HepG2 (cell line): Measurements from ENCODE around the gene HERPUD2. TPM values are rescaled to one million over a fixed set of nuclear protein-coding genes. Genes with fewer than 3 reads are reported as not detected.

ENCODE experiments used
- ATAC-seq: fragments of 200-7000 bp; cut with Tn5 transposase; 3 replicates; pipeline ENCODE4 v1.9.1; 2020; ENCODE audit warnings: mild to moderate bottlenecking, moderate library complexity
- BruUV-seq: library from RNA; stranded (reverse); fragments of 400-500 nt; replicated peaks from 2 replicates; lab custom pipeline; 2021; lab: Mats Ljungman, UMichigan
- CTCF ChIA-PET: fragments of 300-600 bp; formaldehyde crosslinking; extraction: SDS; loops from one replicate; lab custom pipeline; 2021; ENCODE audit warnings: low total read pairs, inconsistent platforms, low intra/inter-chr PET ratio; lab: Yijun Ruan, JAX
- POLR2A ChIA-PET: fragments of 350-600 bp; sonication (Branson Sonifier 250); formaldehyde crosslinking; loops from one replicate; lab custom pipeline; 2020; ENCODE audit warnings: antibody characterized with exemption, inconsistent platforms; lab: Yijun Ruan, JAX
- DNase-seq: peaks from one replicate; pipeline ENCODE4 v3.0.0-alpha.2; 2015; ENCODE audit warnings: low spot score
- FAIRE-seq: peaks from 3 replicates; lab custom pipeline; 2011; peaks lifted over from hg19 to GRCh38; lab: Jason Lieb, UNC
- H2AFZ ChIP-seq: one replicate; pipeline ENCODE4 v1.6.1; 2011; ENCODE audit warnings: low read length, inconsistent platforms
- H3K27ac ChIP-seq: fragments of 300-600 bp; 3 replicates; pipeline ENCODE4 v1.8.0; 2011; ENCODE audit warnings: mixed run types, mild to moderate bottlenecking, mixed read lengths, low read length, inconsistent platforms; ENCODE audit not compliant: insufficient read depth; ENCODE audit errors: extremely low read length
- H3K27me3 ChIP-seq, 2 experiments: fragments of 200-600 bp in 1 of 2; 2 replicates in 1 of 2; 3 replicates in 1 of 2; pipeline versions ENCODE4 v1.6.0 to v1.8.0; 2011; ENCODE audit warnings: low read length in 2 of 2, mild to moderate bottlenecking in 2 of 2, moderate library complexity in 2 of 2, inconsistent platforms in 1 of 2; ENCODE audit not compliant: insufficient read depth in 2 of 2, control insufficient read depth in 1 of 2
- H3K36me3 ChIP-seq, 2 experiments: fragments of 200-600 bp in 1 of 2; replicated peaks in 1 of 2; 2 replicates in 1 of 2; 3 replicates in 1 of 2; pipeline versions ENCODE4 v1.5.1 to v1.8.0; 2011; ENCODE audit warnings: low read length in 2 of 2, inconsistent platforms in 1 of 2; ENCODE audit not compliant: insufficient read depth in 2 of 2, control insufficient read depth in 1 of 2
- H3K4me1 ChIP-seq: 2 replicates; pipeline ENCODE4 v1.5.1; 2012; ENCODE audit warnings: low read length, inconsistent platforms; ENCODE audit not compliant: insufficient read depth
- H3K4me2 ChIP-seq: 2 replicates; pipeline ENCODE4 v1.6.0; 2011; ENCODE audit warnings: low read depth, low read length, inconsistent platforms
- H3K4me3 ChIP-seq, 3 experiments: fragments of 200-600 bp in 1 of 3; sonication (generic), shearing (Covaris generic) in 1 of 3; replicated peaks in 1 of 3; 2 replicates each; pipeline ENCODE4 v1.5.1; 2011 to 2016; ENCODE audit warnings: low read length in 3 of 3, inconsistent platforms in 2 of 3, low read depth in 2 of 3, mild to moderate bottlenecking in 2 of 3, control low read depth in 1 of 3, mixed read lengths in 1 of 3; ENCODE audit not compliant: insufficient read depth in 1 of 3
- H3K79me2 ChIP-seq: one replicate; pipeline ENCODE4 v1.6.1; 2011; ENCODE audit warnings: low read length, inconsistent platforms; ENCODE audit not compliant: insufficient read depth
- H3K9ac ChIP-seq: 2 replicates; pipeline ENCODE4 v1.6.0; 2011; ENCODE audit warnings: mild to moderate bottlenecking, low read depth, low read length, inconsistent platforms; ENCODE audit not compliant: insufficient read depth
- H3K9me3 ChIP-seq: 2 replicates; pipeline ENCODE4 v1.5.1; 2012; ENCODE audit warnings: mild to moderate bottlenecking, low read length
- H4K20me1 ChIP-seq: 2 replicates; pipeline ENCODE4 v1.6.0; 2011; ENCODE audit warnings: inconsistent platforms, mild to moderate bottlenecking, low read length, moderate library complexity; ENCODE audit not compliant: insufficient read depth
- CBX1 ChIP-seq: IDR thresholded peaks from one replicate; pipeline ENCODE4 v1.6.1; 2016; ENCODE audit warnings: antibody characterized with exemption, low read depth
- GLI4 ChIP-seq: sonication (generic); formaldehyde crosslinking; IDR thresholded peaks from 2 replicates; pipeline ENCODE4 v1.5.1; 2020; ENCODE audit warnings: missing genetic modification reagents, mild to moderate bottlenecking, moderate library complexity, borderline replicate concordance
- KLF9 ChIP-seq: IDR thresholded peaks from 2 replicates; pipeline ENCODE4 v1.6.1; 2016; ENCODE audit warnings: low read depth
- RAD51 ChIP-seq: fragments of 450-650 bp; IDR thresholded peaks from 2 replicates; pipeline ENCODE4 v1.6.1; 2016; ENCODE audit warnings: borderline replicate concordance
- ZFP1 ChIP-seq: IDR thresholded peaks from 2 replicates; pipeline ENCODE4 v1.6.1; 2016
- ZNF703 ChIP-seq: sonication (generic); formaldehyde crosslinking; IDR thresholded peaks from 2 replicates; pipeline ENCODE4 v1.5.1; 2020; ENCODE audit warnings: missing genetic modification reagents, mild to moderate bottlenecking, moderate library complexity, borderline replicate concordance
- WGBS: methylation state at CpG from one replicate; pipeline ENCODE4 v1.1.6; 2017; ENCODE audit warnings: low lambda C conversion rate; 5-methylcytosine and 5-hydroxymethylcytosine counted together
- in situ Hi-C: cut with HindIII; loops from 2 replicates; pipeline ENCODE4 v1.10.0; 2017; ENCODE audit warnings: low pct_unique_long_range_greater_than_20kb; ENCODE audit not compliant: extremely low pct_ligation_motif_present
- intact Hi-C: fragments of 100-400 bp; cut with micrococcal nuclease; formaldehyde crosslinking; loops from one replicate; pipeline ENCODE4 v1.10.0; 2022; ENCODE audit not compliant: unreplicated experiment
- polyA plus RNA-seq, 8 experiments: library from polyadenylated mRNA; depleted of rRNA in 3 of 8; stranded (reverse) in 7 of 8; unstranded in 1 of 8; fragments of >200 nt; fragmentation: Illumina TruSeq in 4 of 8; extraction: Trizol in 4 of 8; gene quantifications; 2 replicates each; pipeline versions ENCODE4 v1.2.1 to v1.2.3, GENCODE V29; 2011 to 2016; ENCODE audit warnings: low read depth in 4 of 8, missing spikeins in 1 of 8, mixed read lengths in 1 of 8; ENCODE audit not compliant: insufficient read depth in 1 of 8
- total RNA-seq, 5 experiments: library from RNA; depleted of rRNA; stranded (reverse); fragments of >200 nt; fragmentation: Illumina TruSeq; extraction: Trizol; gene quantifications; 2 replicates each; pipeline ENCODE4 v1.2.3, GENCODE V29; 2016; ENCODE audit warnings: low read depth in 1 of 5
- TF ChIP-seq, protein P1 (sequence below): sonication (generic); formaldehyde crosslinking; IDR thresholded peaks from 2 replicates; pipeline ENCODE4 v1.5.0; 2020; ENCODE audit warnings: missing genetic modification reagents
- TF ChIP-seq, protein P2 (sequence below), 2 experiments: fragments of 450-650 bp in 1 of 2; sonication (generic) in 1 of 2; formaldehyde crosslinking in 1 of 2; IDR thresholded peaks; 2 replicates each; pipeline versions ENCODE4 v1.6.1 to v1.8.0; 2016 to 2022; ENCODE audit warnings: antibody characterized with exemption in 1 of 2, mild to moderate bottlenecking in 1 of 2, missing genetic modification reagents in 1 of 2
- TF ChIP-seq, protein P3 (sequence below): sonication (generic); formaldehyde crosslinking; IDR thresholded peaks from 2 replicates; pipeline ENCODE4 v1.5.0; 2020; ENCODE audit warnings: mild to moderate bottlenecking, missing genetic modification reagents

HERPUD2 gene
- total and polyA plus RNA-seq, 2 of the 13 experiments (the other 11 are each of a cell fraction or from before 2014, with no cell fraction given) = 10.7 to 38.6 TPM

DNA sequence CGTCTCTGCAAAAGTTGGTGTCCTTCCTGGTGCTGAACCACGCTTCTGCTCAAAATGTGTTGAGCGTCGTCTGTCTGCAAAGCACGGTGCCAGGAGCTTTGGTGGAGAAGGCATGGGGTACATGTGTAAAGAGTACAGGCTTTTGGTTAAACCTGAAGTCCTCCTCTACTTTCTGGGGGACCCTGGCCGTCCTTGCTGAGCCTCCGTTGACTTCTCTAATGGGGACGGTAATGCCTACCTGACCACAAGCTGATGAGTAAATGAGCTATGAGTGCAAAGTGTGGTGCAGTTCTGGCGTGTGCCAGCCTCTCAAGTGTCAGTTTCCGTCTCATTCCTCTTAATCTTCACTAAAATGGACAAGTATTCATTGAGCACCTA, 527 bp upstream of the HERPUD2 start:
- peaks cover 54% of the 10 kb centered on the region for H3K4me1 ChIP-seq
- intact Hi-C loops = loop anchor here (2.0 to 10.0 kb wide), 2 partner anchors 49 to 941 kb away; no protein-coding TSS in a partner anchor
- no peaks in the 10 kb centered on the region for H3K9me3 ChIP-seq
- BruUV-seq = no TSS peak
- H3K27me3 ChIP-seq = no peaks in the 10 kb centered on the region; a peak in 1 of 5 replicates
- peak overlapping the region; percentile 44 for H2AFZ ChIP-seq
- DNase-seq (no peak), ATAC-seq (no peak), FAIRE-seq (no peak)
- CTCF ChIA-PET = no interaction called here
- H3K79me2 ChIP-seq = peaks cover 36% of the 10 kb centered on the region
- POLR2A ChIA-PET = interaction anchor here (1.3 to 6.0 kb wide), 2 partner anchors 17 to 106 kb away, joined by 4 to 52 read pairs; partner anchors contain the start of gene SEPTIN7
- H3K27ac ChIP-seq = peak overlapping the region; percentile 90
- in situ Hi-C loops = no loop called here
- H3K9ac ChIP-seq = peak overlapping the region; percentile 91
- H3K36me3 ChIP-seq = peaks cover 0 to 1% of the 10 kb centered on the region in 2 experiments; a peak in 1 of 5 replicates
- H3K4me2 ChIP-seq = peak overlapping the region; percentile 97
- peak overlapping the region; percentile 78 to 97 (median 89) for H3K4me3 ChIP-seq
- peaks cover 11% of the 10 kb centered on the region for H4K20me1 ChIP-seq
- 15% methylated on average over 7 of the region's 10 CpGs for WGBS
- TF ChIP-seq KLF9 (CRISPR knock-in tag) (no peak), CBX1 (no peak), ZNF703 (CRISPR knock-in tag) (0 out of 2 replicates have a peak, but pooled peaks have one; percentile 20), ZFP1 (CRISPR knock-in tag) (no peak), RAD51 (no peak), GLI4 (CRISPR knock-in tag) (no peak)
- TF ChIP-seq, protein P1, sequence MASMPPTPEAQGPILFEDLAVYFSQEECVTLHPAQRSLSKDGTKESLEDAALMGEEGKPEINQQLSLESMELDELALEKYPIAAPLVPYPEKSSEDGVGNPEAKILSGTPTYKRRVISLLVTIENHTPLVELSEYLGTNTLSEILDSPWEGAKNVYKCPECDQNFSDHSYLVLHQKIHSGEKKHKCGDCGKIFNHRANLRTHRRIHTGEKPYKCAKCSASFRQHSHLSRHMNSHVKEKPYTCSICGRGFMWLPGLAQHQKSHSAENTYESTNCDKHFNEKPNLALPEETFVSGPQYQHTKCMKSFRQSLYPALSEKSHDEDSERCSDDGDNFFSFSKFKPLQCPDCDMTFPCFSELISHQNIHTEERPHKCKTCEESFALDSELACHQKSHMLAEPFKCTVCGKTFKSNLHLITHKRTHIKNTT = no peak
- TF ChIP-seq, protein P2, sequence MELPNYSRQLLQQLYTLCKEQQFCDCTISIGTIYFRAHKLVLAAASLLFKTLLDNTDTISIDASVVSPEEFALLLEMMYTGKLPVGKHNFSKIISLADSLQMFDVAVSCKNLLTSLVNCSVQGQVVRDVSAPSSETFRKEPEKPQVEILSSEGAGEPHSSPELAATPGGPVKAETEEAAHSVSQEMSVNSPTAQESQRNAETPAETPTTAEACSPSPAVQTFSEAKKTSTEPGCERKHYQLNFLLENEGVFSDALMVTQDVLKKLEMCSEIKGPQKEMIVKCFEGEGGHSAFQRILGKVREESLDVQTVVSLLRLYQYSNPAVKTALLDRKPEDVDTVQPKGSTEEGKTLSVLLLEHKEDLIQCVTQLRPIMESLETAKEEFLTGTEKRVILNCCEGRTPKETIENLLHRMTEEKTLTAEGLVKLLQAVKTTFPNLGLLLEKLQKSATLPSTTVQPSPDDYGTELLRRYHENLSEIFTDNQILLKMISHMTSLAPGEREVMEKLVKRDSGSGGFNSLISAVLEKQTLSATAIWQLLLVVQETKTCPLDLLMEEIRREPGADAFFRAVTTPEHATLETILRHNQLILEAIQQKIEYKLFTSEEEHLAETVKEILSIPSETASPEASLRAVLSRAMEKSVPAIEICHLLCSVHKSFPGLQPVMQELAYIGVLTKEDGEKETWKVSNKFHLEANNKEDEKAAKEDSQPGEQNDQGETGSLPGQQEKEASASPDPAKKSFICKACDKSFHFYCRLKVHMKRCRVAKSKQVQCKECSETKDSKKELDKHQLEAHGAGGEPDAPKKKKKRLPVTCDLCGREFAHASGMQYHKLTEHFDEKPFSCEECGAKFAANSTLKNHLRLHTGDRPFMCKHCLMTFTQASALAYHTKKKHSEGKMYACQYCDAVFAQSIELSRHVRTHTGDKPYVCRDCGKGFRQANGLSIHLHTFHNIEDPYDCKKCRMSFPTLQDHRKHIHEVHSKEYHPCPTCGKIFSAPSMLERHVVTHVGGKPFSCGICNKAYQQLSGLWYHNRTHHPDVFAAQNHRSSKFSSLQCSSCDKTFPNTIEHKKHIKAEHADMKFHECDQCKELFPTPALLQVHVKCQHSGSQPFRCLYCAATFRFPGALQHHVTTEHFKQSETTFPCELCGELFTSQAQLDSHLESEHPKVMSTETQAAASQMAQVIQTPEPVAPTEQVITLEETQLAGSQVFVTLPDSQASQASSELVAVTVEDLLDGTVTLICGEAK (IDR thresholded peaks at IDR 0.05) = no peak
- TF ChIP-seq, protein P2 (CRISPR knock-in tag; IDR thresholded peaks at IDR 0.05) = no peak
- TF ChIP-seq, protein P3, sequence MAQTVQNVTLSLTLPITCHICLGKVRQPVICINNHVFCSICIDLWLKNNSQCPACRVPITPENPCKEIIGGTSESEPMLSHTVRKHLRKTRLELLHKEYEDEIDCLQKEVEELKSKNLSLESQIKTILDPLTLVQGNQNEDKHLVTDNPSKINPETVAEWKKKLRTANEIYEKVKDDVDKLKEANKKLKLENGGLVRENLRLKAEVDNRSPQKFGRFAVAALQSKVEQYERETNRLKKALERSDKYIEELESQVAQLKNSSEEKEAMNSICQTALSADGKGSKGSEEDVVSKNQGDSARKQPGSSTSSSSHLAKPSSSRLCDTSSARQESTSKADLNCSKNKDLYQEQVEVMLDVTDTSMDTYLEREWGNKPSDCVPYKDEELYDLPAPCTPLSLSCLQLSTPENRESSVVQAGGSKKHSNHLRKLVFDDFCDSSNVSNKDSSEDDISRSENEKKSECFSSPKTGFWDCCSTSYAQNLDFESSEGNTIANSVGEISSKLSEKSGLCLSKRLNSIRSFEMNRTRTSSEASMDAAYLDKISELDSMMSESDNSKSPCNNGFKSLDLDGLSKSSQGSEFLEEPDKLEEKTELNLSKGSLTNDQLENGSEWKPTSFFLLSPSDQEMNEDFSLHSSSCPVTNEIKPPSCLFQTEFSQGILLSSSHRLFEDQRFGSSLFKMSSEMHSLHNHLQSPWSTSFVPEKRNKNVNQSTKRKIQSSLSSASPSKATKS (CRISPR knock-in tag) = 0 out of 2 replicates have a peak, but pooled peaks have one; percentile 4
